NB4 (cell line): Measurements from ENCODE around the gene ALOX15B.

Experiments
- DNase-seq: peaks from one replicate; pipeline ENCODE4 v3.0.0; 2010; ENCODE audit warnings: low read depth
- H3K4me3 ChIP-seq: one replicate; pipeline ENCODE4 v1.5.1; 2011; ENCODE audit warnings: mild to moderate bottlenecking, low read depth, low read length, moderate library complexity
- MYC ChIP-seq: IDR thresholded peaks from 2 replicates; pipeline ENCODE4 v1.6.1; 2011; ENCODE audit warnings: low read depth, low read length
- POLR2A ChIP-seq: IDR thresholded peaks from 2 replicates; pipeline ENCODE4 v1.6.1; 2011; ENCODE audit warnings: mild to moderate bottlenecking; ENCODE audit not compliant: insufficient read length; ENCODE audit errors: extremely low read depth
- TF ChIP-seq, protein P1 (sequence below): IDR thresholded peaks from one replicate; pipeline ENCODE4 v1.5.1; 2012; ENCODE audit warnings: low read depth, low read length
- TF ChIP-seq, protein P2 (sequence below): IDR thresholded peaks from 2 replicates; pipeline ENCODE4 v1.6.1; 2011; ENCODE audit warnings: low read depth, low read length

The ALOX15B gene

DNA sequence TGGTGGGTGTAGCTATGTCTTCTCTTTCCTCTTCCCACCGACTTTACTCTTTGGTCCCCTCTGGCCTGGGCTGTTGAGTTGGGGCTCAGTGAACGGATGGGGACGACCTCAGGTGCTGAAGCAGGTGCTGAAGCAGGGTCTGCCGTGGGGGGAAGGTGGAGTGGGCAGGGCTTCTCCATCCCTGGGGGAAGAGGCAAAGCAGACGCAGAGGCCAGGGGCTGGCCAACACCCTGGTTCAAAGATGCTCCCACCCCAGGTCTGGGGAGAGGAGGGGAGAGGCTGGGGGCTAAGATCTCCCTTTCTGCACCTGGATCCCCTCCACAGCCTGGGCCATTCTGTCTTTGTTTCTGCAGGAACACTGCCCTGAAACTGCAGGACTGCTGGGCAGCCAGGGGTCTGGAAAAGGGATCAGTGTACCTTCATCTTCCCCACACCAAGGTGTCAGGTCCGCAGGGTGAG, 25.7 kb downstream of the ALOX15B start:
- no peak for TF ChIP-seq POLR2A
- TF ChIP-seq, protein P1, sequence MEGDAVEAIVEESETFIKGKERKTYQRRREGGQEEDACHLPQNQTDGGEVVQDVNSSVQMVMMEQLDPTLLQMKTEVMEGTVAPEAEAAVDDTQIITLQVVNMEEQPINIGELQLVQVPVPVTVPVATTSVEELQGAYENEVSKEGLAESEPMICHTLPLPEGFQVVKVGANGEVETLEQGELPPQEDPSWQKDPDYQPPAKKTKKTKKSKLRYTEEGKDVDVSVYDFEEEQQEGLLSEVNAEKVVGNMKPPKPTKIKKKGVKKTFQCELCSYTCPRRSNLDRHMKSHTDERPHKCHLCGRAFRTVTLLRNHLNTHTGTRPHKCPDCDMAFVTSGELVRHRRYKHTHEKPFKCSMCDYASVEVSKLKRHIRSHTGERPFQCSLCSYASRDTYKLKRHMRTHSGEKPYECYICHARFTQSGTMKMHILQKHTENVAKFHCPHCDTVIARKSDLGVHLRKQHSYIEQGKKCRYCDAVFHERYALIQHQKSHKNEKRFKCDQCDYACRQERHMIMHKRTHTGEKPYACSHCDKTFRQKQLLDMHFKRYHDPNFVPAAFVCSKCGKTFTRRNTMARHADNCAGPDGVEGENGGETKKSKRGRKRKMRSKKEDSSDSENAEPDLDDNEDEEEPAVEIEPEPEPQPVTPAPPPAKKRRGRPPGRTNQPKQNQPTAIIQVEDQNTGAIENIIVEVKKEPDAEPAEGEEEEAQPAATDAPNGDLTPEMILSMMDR, result no peak
- TF ChIP-seq, protein P2, sequence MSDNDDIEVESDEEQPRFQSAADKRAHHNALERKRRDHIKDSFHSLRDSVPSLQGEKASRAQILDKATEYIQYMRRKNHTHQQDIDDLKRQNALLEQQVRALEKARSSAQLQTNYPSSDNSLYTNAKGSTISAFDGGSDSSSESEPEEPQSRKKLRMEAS, result no peak
- no peak for TF ChIP-seq MYC
- no peak overlapping the region for H3K4me3 ChIP-seq
- DNase-seq, result no peak

DNA sequence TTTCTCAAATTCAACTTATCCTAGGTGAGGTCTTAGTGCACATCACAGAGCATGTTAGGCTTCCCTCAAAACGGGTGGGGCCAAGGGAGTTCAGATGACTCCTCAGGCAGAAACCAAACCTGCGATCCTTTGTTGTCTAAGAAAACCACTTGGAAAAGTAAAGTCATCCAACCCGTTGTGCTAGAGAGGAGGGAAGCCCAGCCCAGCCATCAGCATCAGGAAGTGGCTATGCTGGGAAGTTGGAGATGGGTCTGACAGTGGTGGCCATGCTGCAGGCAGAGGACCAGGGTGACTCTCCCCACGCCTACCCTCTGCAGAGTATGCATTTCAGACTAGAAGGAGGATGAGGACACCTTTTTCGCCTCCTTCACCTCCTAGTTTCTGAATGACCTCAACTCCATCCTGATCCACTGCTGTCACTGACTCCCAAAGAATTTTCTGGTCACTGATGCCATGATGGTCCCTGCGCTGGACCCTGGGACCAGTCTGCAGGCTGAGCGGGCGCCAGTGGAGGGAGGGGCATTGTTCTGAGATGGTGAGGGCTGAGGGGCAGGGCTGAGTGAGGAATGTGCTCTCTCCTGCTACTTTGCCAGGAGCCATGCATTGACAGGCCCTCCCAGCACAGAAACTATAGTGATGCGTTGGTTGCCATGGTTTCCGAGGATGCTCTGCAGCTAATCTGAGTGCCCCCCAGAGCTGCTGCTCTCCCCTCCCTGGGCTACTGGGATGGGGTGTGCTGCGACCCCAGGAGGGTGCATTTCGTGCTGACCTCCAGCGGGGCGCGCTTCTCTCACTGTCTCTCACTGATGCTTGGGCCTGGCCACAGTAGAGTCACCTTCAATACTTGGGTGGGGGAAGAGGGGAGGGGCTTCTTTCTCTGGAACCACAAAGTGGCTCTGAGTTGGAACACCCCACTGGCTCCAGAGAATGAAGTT, 28.2 kb downstream of the ALOX15B start:
- TF ChIP-seq MYC (no peak), POLR2A (no peak)
- TF ChIP-seq, protein P1, result no peak
- TF ChIP-seq, protein P2, result no peak
- DNase-seq, result no peak
- H3K4me3 ChIP-seq, result no peak overlapping the region

DNA sequence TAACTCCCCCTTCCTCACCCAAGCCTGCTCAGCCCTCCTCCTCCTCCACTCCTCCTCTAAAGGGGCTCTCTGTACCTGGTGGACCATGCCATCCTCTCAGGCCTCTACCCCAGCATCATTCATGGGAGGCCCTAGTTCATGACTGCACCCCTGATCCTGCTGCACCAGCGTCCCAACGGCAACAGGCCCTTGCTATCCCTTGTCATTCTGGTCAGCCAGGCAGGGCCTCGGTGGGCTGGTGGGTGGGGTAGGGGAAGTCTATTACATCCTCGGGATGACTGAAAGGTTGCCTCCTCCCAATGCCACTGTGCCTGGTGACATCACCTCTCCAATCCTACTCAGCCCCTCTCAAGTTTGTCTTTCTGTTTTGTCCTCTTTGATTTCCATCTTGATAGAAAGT, 28.9 kb downstream of the ALOX15B start:
- no peak overlapping the region for H3K4me3 ChIP-seq
- TF ChIP-seq, protein P2, result no peak
- no peak for TF ChIP-seq POLR2A
- TF ChIP-seq, protein P1, result no peak
- no peak for TF ChIP-seq MYC
- DNase-seq, result no peak

DNA sequence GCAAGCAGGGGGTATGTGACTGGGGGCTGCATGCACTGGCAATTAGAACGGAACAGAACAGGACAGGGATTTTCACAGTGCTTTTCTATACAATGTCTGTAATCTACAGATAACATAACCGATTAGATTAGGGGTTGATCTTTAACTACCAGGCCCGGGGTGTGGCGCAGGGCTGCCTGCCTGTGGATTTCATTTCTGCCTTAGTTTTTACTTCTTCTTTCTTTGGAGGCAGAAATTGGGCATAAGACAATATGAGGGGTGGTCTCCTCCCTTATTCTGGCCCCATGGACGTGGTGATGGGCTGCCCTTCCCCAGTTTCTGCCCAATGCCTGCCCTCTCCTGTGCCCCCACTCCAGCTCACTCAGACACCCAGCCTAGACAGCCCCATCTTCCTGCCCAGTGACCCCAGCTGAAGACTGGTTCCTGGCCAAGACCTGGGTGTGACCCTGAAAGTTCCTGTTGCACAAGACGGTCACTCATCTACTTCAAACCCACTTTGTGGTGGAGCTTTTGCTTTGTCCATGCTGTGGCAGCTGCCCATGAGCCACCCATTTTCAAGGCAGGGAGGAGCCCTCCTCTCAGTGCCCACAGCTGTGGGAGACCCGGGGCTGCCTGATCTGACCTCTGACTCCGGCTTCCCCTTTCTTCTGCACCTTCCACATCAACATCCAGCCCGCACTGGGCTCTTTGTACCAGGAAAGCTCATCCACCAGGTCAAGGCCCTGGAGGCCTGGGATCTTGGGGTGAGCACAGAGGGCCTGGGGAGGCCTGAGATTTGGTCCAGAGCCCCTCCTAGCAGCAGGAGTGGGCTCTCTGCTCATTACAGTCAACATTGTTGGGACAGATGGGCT, 30.1 kb downstream of the ALOX15B start:
- no peak for TF ChIP-seq POLR2A
- TF ChIP-seq, protein P2, result no peak
- no peak overlapping the region for H3K4me3 ChIP-seq
- DNase-seq, result peak; percentile 49

DNA sequence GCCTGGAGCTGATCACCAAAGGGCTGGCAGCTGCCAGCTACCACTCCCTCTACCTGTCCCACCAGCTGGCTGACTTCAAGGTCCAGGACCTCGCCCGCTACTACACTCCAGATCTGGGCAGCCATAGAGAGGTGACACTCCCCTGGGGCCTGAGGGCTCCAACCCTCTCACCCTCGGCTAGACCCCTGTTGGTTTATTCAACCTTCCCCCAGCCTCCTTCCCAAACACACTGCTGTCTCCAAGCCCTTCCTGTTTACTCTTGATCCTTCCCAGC, 30.7 kb downstream of the ALOX15B start:
- no peak for TF ChIP-seq POLR2A
- TF ChIP-seq, protein P1, result no peak
- TF ChIP-seq MYC, result no peak
- TF ChIP-seq, protein P2, result no peak
- DNase-seq, result no peak
- H3K4me3 ChIP-seq, result no peak overlapping the region

DNA sequence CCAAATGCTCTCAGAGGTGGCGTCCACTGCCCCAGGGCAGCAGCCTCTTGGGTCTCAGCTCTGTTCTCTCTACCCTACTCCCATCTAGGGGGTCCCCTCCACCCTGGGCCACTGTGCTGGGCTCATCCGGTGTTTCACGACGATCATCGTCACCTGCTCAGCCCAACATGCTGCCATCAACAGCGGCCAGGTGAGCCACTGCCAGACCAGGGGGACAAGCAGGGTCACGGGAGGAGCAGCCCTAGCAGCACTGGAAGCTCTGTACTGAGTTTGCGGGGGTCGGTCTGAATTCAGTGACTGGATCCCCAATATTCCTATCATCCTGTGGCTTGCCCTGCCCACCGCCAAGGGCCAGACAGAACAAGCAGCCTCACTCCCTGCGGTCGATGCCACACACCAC, 32.6 kb downstream of the ALOX15B start:
- DNase-seq, result no peak
- TF ChIP-seq MYC, result no peak
- TF ChIP-seq, protein P1, result no peak
- TF ChIP-seq POLR2A, result no peak
- TF ChIP-seq, protein P2, result no peak
- H3K4me3 ChIP-seq, result no peak overlapping the region
